DMS153 (cell line): ENCODE data around the gene NR3C1.

Experiments
- DNase-seq: peaks from one replicate; lab custom pipeline; 2025; lab: John Stamatoyannopoulos, UW

The NR3C1 gene

DNA sequence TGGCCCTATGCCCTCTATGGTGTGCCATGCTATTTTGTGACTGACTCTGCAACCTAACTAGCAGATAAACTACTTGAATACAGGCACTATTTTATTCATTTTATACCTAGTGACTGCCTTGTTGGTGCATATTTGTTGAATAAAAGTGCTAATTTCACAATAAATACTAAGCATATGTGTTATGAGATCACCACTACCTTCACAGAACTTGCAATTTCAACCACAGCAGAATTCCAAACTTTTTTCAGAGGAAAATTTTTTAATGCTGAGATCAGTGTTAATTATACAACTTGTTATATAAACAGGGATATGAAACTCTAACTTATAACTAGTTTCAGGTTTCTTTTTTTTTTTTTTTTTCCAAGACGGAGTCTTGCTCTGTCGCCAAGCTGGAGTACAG lies 94.8 kb downstream of the NR3C1 start:
- no peak for DNase-seq

DNA sequence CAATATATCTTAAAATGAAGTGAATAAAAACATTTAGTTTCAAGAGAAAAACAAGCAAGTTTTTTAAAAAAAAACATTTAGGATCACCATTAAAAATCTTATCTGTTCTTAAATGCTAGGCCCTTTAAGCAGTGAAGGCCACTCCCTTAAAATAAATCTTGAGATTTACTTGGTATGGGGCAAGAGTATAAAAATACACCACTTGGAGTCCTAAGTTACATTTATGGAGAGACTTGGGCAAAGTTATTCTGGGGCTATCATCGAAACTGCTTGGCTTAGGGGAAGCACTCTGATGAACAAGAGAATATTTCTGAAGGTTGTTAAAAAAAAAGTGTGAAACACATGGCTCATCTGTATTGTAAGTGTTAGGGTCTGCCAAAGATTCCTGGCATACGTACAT lies 97.4 kb downstream of the NR3C1 start:
- DNase-seq = no peak

GRCh38 chr5:143304836-143305475 lies 98.5 kb downstream of the NR3C1 start:
- no peak for DNase-seq

DNA sequence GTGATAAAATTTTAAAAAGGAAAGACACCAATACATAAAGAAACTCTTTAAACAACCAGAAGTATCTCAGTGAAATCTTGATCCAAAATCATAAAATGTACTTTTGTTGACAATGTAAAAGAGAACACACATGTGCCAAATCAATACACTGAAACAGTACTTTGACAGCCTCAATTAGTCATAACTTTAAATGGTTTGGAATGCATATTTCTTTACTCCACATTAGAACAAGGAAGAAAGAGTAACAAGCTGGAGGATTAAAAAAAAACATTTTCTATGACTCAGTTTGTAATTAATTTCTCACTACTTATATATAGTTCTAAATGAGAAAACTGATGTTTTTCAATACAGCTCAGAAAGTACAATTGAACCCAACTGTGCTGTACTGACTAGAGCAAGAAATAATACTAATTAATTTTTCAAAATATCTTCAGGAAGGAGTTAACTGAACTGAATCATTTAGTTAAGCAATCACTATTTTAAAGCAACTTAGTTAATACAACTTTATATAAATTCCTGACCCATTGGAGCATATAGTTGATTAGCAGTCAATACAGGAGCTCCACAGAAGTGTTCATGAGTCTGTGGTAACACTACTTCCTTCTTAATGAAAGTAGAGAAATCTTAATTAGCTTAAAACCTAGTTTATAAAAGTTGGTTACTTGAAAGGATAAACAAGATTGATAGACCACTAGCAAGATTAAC lies 101.0 kb downstream of the NR3C1 start:
- no peak for DNase-seq

- no peak for DNase-seq
Measured at GRCh38 chr5:143297756-143298155, 105.7 kb downstream of the NR3C1 start.

DNA sequence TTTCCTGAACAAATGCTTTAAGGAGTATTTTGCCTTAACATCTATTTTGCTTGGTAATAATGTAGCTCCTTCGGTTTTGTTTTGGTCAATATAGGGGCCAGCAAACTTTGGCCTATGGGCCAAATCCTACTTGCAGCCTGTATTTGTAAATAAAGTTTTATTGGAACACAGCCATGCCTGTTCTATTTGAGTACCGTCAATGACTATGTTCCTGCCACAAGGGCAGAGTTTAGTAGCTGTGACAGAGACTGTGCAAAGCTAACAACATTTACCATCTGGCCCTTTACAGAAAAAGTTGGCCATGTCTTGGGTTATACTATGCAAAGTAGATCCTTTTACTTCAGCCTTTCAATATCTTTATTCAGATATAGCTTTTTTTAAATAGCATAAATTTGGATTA lies 113.4 kb downstream of the NR3C1 start:
- DNase-seq = no peak

DNA sequence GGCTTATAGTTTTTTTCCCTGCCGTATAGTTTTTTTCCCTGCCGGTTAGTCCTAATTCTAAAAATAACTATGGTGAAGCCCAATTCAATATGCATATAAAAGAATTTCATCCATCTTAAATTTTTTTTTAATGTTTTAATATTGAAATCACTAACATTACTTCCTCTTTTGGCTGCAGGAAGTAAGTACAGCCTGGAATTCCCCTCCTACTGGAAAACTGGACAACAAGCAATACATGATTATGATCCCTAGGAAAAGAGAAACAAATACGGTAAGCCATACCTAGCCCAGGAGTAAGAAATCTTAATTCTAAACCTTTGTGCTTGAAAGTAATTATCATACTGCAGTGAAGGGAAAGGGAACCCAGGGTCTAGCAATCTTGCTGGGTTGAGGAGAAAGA lies 119.0 kb downstream of the NR3C1 start:
- no peak for DNase-seq

DNA sequence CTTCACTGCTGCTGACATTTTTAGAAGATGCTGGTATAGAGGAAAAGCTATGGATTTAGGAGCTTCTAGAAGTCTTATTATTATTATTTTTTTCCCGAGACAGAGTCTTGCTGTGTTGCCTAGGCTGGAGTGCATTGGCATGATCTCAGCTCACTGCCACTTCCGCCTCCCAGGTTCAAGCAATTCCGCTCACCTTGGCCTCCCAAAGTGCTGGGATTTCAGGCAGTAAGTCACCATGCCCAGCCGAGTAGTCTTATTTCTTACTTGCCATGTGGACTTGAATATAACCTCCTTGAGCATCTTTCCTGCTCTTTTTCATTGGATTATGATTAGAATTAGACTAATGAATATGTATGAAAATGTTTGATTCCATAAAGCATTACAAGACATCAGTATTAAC lies 119.5 kb downstream of the NR3C1 start:
- no peak for DNase-seq

DNA sequence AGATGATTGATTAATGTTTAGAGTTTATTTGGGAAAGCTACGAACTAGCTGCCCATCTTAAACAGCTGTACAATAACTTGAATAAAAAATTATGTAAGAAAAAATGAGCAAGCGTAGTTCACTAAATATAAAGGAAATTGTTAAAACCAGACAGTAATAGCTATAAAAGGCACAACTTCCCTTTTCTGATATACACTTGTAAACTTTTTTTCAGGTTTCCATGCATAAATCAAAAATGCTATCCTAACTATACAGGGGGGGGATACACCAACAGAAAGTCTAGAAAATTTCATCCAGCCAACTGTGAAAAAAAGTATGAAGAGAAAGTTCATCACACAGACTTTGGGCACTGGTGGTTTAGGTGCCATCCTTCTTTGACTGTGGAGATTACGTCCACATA lies 122.3 kb downstream of the NR3C1 start:
- no peak for DNase-seq

DNA sequence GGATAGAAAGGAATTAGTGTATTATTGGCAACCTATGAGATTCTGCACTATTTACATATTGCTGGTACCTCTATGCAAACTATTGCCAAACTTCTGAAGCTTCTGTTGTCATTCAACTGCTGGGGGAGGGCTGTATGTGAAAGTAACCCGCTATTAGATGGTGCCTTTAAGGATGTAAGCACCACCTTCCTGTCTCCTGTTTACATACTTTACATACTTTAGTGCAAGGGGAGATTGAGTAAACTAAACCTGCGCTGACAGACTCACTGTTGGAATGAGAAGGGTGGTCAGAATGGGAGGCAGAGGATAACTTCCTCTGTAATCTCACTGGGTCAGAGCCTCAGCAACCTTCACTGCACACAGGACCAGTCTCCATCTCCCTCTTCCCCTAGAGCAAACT lies 123.8 kb downstream of the NR3C1 start:
- DNase-seq = no peak

DNA sequence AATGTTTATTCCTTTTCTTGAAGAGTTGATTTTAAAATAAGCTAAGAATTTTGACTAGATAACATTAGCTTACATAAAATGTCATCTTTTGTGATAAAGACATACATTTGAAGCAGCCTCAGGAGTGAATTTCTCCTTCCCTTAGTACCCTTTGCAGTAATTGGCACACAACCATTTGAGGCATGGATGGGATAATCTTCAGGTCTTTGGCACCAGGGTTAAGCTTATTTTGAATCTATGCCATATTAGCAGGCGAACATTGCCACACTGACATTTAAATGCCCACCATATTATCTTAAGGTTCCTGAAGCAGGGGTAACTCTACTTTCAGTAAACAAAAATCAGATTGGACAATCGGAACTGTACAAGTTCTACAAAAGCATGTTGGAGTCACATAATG lies 126.0 kb downstream of the NR3C1 start:
- DNase-seq = no peak

DNA sequence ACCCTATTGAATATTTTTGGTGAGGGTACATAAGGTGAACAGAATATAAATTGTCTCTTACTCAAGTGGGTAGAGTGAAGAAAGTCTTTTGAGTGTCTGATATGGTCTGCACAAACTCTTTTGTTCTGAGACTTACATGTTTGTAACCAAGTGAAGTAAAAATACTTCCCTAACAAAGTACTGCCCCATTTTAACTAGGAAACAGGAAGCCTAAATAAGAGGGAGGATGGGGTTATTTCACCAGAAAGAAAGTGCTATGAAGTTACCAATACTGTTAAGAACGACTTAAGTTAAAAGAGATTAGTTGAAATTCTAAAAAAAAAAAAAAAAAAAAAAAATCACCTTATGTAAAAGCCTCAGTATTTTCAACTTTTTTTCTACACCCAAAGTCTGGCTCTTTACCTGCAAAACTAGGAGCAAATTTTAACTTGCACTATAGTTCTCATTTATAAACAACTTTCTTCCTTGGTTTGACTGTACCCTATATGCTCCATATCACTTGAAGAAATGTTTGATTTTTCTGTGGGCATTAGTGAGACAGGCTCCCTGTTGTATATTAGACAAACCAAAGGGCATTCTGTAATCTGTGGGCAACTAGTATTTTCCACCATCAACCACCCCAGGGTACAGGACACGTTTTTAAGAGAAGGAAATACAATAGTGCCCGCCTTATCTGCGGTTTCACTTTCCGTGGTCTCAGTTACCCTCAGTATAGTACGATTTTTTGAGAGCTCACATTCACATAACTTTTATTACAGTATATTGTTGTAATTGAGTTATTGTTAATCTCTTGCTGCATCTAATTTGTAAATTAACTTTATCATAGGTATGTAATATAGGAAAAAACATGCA lies 127.7 kb downstream of the NR3C1 start:
- no peak for DNase-seq

DNA sequence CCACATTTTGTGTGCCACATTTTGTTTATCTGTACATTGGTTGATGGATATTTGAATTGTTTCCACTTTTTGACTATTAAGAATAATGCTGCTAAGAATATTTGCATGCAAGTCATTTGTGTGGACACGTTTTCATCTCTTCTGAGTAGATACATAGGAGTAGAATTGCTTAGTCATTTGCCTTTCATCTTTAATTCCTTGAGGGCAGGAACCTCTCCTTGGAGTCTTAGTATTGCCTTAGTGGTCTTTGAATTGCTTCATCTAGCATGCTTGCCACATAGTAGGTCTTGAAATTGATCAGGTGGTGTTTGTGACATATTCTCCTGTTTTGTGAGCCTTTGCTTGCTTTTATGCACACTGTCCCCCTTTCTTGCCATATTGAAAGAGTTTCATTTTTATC lies 128.5 kb downstream of the NR3C1 start:
- no peak for DNase-seq

- DNase-seq = no peak
Measured at GRCh38 chr5:143271431-143271830, 132.1 kb downstream of the NR3C1 start.

DNA sequence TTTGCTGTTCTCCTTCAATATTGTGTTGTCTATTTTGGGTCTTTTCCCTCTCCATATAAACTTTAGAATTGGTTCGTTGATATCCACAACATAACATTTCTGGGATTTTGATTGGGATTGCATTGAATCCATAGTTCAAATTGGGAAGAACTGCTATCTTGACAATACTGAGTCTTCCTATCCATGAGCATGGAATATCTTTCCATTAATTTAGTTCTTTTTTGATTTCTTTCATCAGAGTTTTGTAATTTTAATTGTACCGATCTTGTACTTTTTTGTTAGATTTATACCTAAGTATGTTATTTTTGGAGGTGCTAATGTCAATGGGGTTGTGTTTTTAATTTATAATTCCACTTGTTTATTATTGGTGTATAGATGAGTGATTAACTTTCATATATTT lies 135.1 kb downstream of the NR3C1 start:
- DNase-seq = no peak

GRCh38 chr5:143267186-143267585 lies 136.3 kb downstream of the NR3C1 start:
- no peak for DNase-seq

- no peak for DNase-seq
Measured at GRCh38 chr5:143265995-143266394, 137.5 kb downstream of the NR3C1 start.

DNA sequence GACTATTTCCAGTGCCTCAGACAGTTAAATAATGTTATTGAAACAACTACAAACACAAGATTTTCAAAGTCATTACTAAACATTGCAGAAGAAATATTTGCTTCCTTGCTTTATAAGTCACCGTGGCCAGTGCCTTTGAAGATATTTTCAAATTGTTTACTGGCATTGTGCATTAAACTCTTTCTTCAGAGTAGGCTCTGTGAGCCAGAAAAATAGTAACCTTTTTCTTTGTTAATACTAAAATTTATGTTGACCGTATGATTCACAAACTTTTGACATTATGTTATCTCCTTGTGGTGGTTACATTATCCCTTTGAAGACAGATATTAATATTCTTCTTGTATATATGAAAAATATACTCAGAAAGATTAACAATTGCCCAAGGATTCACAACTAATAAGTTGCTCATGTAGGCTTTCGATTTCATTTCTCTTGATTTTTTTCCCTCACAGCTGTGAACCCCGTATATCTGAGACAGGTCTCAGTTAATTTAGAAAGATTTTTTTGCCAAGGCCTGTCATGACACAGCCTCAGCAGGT lies 140.1 kb downstream of the NR3C1 start:
- no peak for DNase-seq

DNA sequence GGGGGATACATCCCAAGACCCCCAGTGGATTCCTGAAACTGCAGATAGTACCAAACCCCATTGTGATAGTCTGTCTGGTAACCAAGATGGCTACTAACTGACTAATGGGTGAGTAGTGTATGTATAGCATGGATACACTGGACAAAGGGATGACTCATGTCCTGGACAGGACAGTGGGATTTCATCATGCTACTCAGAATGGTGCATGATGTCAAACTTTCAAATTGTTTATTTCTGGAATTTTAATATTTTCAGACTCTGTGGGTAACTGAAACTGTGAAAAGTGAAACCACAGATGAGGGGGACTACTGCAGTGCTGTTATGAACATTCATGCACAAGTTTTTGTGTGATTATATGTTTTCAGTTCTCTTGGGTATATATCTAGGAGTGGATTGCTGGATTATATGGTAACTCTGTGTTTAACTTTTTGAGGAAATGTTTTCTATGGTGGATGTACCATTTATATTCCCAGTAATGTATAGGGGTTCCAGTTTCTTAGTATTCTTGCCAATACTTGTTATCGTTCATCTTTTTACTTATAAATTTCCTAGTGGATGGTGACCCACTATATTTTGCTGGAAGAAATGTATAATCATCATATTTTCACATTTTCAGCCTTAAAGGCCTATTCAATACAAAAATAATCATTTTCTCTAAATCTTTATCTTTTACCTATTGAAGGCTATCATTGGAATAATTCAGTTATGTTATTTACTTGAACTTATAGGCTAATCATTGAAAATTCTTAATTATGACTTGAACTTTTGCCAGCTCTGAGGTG lies 140.9 kb downstream of the NR3C1 start:
- no peak for DNase-seq

DNA sequence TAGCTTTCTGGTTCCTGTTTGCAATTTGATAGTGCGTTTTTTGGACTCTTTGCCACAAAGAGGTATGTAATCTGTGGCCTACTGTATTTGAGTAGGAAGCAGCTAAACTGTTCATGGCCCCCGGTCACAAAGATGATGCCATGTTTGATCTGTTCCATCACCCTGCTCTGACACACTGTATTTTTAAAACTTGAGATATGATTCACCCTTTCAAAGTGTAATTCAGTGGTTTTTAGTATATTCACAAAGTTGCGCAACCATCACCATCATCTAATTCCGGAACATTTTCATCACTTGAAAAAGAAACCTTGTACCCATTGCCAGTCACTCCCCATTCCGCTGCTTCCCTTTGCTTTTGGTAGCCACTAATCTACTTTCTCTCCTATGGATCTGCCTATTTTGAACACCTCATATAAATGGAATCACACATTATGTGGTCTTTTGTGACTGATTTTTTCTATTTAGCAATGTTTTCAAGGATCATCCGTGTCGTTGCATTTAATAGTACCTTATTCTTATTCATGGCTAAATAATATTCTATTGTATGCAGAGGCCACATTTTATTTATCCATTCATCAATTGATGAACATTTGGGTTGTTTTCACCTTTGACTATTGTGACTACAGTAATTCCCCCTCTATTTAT lies 141.6 kb downstream of the NR3C1 start:
- no peak for DNase-seq

GRCh38 chr5:143259254-143259605 lies 144.3 kb downstream of the NR3C1 start:
- no peak for DNase-seq
